T-helper 1 cell treated with Interleukin-12 subunit alpha and Interleukin-12 subunit beta and Interleukin-4 antibody, amounts not matched to agents 30 μg/mL and 1 μg/mL, for 36 hours (primary cell): ENCODE results near the gene PPP2R3B.
A peak's percentile ranks its signal among the peaks of the same experiment; 100 is the strongest.
"Not testable (repeated sequence)": the region's sequence is repeated elsewhere in the genome, so short reads cannot be mapped to it uniquely, and the experiment has no call there.

ENCODE experiments used
- H3K27ac Mint-ChIP-seq: one replicate; pipeline ENCODE4 v1.8.0; 2021; ENCODE audit warnings: mild to moderate bottlenecking, mixed read lengths
- H3K27me3 Mint-ChIP-seq: one replicate; pipeline ENCODE4 v1.8.0; 2021; ENCODE audit warnings: low read depth, mixed read lengths
- H3K36me3 Mint-ChIP-seq: one replicate; pipeline ENCODE4 v1.8.0; 2021; ENCODE audit warnings: low read depth, mixed read lengths
- H3K4me1 Mint-ChIP-seq: one replicate; pipeline ENCODE4 v1.8.0; 2021; ENCODE audit warnings: low read depth, mixed read lengths
- H3K4me3 Mint-ChIP-seq: one replicate; pipeline ENCODE4 v1.8.0; 2021; ENCODE audit warnings: mild to moderate bottlenecking, moderate library complexity, mixed read lengths
- H3K9me3 Mint-ChIP-seq: one replicate; pipeline ENCODE4 v1.8.0; 2021; ENCODE audit warnings: mixed read lengths

Gene PPP2R3B

GRCh38 chrX:357035-357692, 29.5 kb downstream of the PPP2R3B start:
- H3K4me1 Mint-ChIP-seq = peaks cover 20% of the 10 kb centered on the region
- H3K9me3 Mint-ChIP-seq = peaks cover 35% of the 10 kb centered on the region
- H3K4me3 Mint-ChIP-seq = peak overlapping the region; percentile 67
- H3K27ac Mint-ChIP-seq = peak overlapping the region; percentile 93
- no peaks in the 10 kb centered on the region for H3K27me3 Mint-ChIP-seq
- peaks cover 40% of the 10 kb centered on the region for H3K36me3 Mint-ChIP-seq

- peaks cover 20% of the 10 kb centered on the region for H3K4me1 Mint-ChIP-seq
- H3K4me3 Mint-ChIP-seq = peak overlapping the region; percentile 67
- H3K27me3 Mint-ChIP-seq = no peaks in the 10 kb centered on the region
- peaks cover 36% of the 10 kb centered on the region for H3K36me3 Mint-ChIP-seq
- peaks cover 31% of the 10 kb centered on the region for H3K9me3 Mint-ChIP-seq
- peak overlapping the region; percentile 93 for H3K27ac Mint-ChIP-seq
Measured at GRCh38 chrX:356385-357034, 30.2 kb downstream of the PPP2R3B start.

GRCh38 chrX:355329-356050, 31.2 kb downstream of the PPP2R3B start:
- H3K9me3 Mint-ChIP-seq = peaks cover 26% of the 10 kb centered on the region
- H3K4me1 Mint-ChIP-seq = peaks cover 20% of the 10 kb centered on the region
- no peak overlapping the region for H3K4me3 Mint-ChIP-seq
- peaks cover 26% of the 10 kb centered on the region for H3K36me3 Mint-ChIP-seq
- peak overlapping the region; percentile 55 for H3K27ac Mint-ChIP-seq
- no peaks in the 10 kb centered on the region for H3K27me3 Mint-ChIP-seq

- H3K36me3 Mint-ChIP-seq = peaks cover 14% of the 10 kb centered on the region
- peaks cover 13% of the 10 kb centered on the region for H3K9me3 Mint-ChIP-seq
- H3K4me1 Mint-ChIP-seq = peaks cover 20% of the 10 kb centered on the region
- H3K4me3 Mint-ChIP-seq = no peak overlapping the region
- H3K27me3 Mint-ChIP-seq = no peaks in the 10 kb centered on the region
- no peak overlapping the region for H3K27ac Mint-ChIP-seq
Measured at GRCh38 chrX:353566-354535, 32.9 kb downstream of the PPP2R3B start.

GRCh38 chrX:352582-353314, 34.0 kb downstream of the PPP2R3B start:
- Mint-ChIP-seq H3K36me3 (peaks cover 14% of the 10 kb centered on the region), H3K27me3 (no peaks in the 10 kb centered on the region), H3K9me3 (peaks cover 11% of the 10 kb centered on the region), H3K27ac (no peak overlapping the region), H3K4me3 (no peak overlapping the region), H3K4me1 (peaks cover 20% of the 10 kb centered on the region)

- H3K4me3 Mint-ChIP-seq = no peak overlapping the region
- peaks cover 6% of the 10 kb centered on the region for H3K9me3 Mint-ChIP-seq
- peaks cover 9% of the 10 kb centered on the region for H3K36me3 Mint-ChIP-seq
- H3K27me3 Mint-ChIP-seq = no peaks in the 10 kb centered on the region
- H3K4me1 Mint-ChIP-seq = peaks cover 14% of the 10 kb centered on the region
- H3K27ac Mint-ChIP-seq = no peak overlapping the region
Measured at GRCh38 chrX:352181-352580, 34.5 kb downstream of the PPP2R3B start.

GRCh38 chrX:351736-352135, 35.0 kb downstream of the PPP2R3B start:
- no peak overlapping the region for H3K4me3 Mint-ChIP-seq

GRCh38 chrX:351324-351641, 35.4 kb downstream of the PPP2R3B start:
- H3K4me3 Mint-ChIP-seq, H3K27ac Mint-ChIP-seq, H3K36me3 Mint-ChIP-seq, H3K27me3 Mint-ChIP-seq, H3K4me1 Mint-ChIP-seq, H3K9me3 Mint-ChIP-seq: not testable (repeated sequence)

More at GRCh38 chrX:351736-352135, 35.0 kb downstream of the PPP2R3B start:
- peaks cover 7% of the 10 kb centered on the region for H3K36me3 Mint-ChIP-seq
- peaks cover 9% of the 10 kb centered on the region for H3K4me1 Mint-ChIP-seq
- no peak overlapping the region for H3K27ac Mint-ChIP-seq
- H3K27me3 Mint-ChIP-seq = no peaks in the 10 kb centered on the region
- H3K9me3 Mint-ChIP-seq = peaks cover 1% of the 10 kb centered on the region

GRCh38 chrX:350534-351323, 36.0 kb downstream of the PPP2R3B start:
- peaks cover 7% of the 10 kb centered on the region for H3K36me3 Mint-ChIP-seq

GRCh38 chrX:350148-350533, 36.6 kb downstream of the PPP2R3B start:
- no peaks in the 10 kb centered on the region for H3K9me3 Mint-ChIP-seq
- H3K27ac Mint-ChIP-seq = no peak overlapping the region
- peaks cover 10% of the 10 kb centered on the region for H3K36me3 Mint-ChIP-seq
- peaks cover 4% of the 10 kb centered on the region for H3K4me1 Mint-ChIP-seq
- no peaks in the 10 kb centered on the region for H3K27me3 Mint-ChIP-seq
- no peak overlapping the region for H3K4me3 Mint-ChIP-seq

More at GRCh38 chrX:350534-351323, 36.0 kb downstream of the PPP2R3B start:
- Mint-ChIP-seq H3K9me3 (no peaks in the 10 kb centered on the region), H3K27me3 (no peaks in the 10 kb centered on the region), H3K4me3 (no peak overlapping the region), H3K27ac (no peak overlapping the region), H3K4me1 (peaks cover 6% of the 10 kb centered on the region)

- Mint-ChIP-seq H3K9me3 (no peaks in the 10 kb centered on the region), H3K4me1 (peaks cover 2% of the 10 kb centered on the region), H3K36me3 (peaks cover 13% of the 10 kb centered on the region), H3K27me3 (no peaks in the 10 kb centered on the region), H3K4me3 (no peak overlapping the region), H3K27ac (no peak overlapping the region)
Measured at GRCh38 chrX:349702-350101, 37.0 kb downstream of the PPP2R3B start.

GRCh38 chrX:349196-349595, 37.5 kb downstream of the PPP2R3B start:
- H3K4me3 Mint-ChIP-seq = no peak overlapping the region
- H3K27ac Mint-ChIP-seq = no peak overlapping the region
- no peaks in the 10 kb centered on the region for H3K27me3 Mint-ChIP-seq
- H3K4me1 Mint-ChIP-seq = peaks cover 2% of the 10 kb centered on the region
- no peaks in the 10 kb centered on the region for H3K9me3 Mint-ChIP-seq
- peaks cover 15% of the 10 kb centered on the region for H3K36me3 Mint-ChIP-seq

- Mint-ChIP-seq H3K4me1 (peaks cover 2% of the 10 kb centered on the region), H3K4me3 (no peak overlapping the region), H3K9me3 (no peaks in the 10 kb centered on the region), H3K27ac (no peak overlapping the region), H3K36me3 (peaks cover 15% of the 10 kb centered on the region), H3K27me3 (no peaks in the 10 kb centered on the region)
Measured at GRCh38 chrX:348461-349117, 38.1 kb downstream of the PPP2R3B start.
